Activated naive CD8-positive, alpha-beta T cell (primary cell): ENCODE measurements around the gene FAM83C.

Experiments
- H3K27ac Mint-ChIP-seq: one replicate; pipeline ENCODE4 v1.8.0; 2021; ENCODE audit warnings: mixed read lengths
- H3K27me3 Mint-ChIP-seq: one replicate; pipeline ENCODE4 v1.8.0; 2021; ENCODE audit warnings: mixed read lengths
- H3K36me3 Mint-ChIP-seq: one replicate; pipeline ENCODE4 v1.8.0; 2021; ENCODE audit warnings: mixed read lengths
- H3K4me1 Mint-ChIP-seq: one replicate; pipeline ENCODE4 v1.8.0; 2021; ENCODE audit warnings: low read depth, mixed read lengths
- H3K4me3 Mint-ChIP-seq: one replicate; pipeline ENCODE4 v1.8.0; 2021; ENCODE audit warnings: mild to moderate bottlenecking, mixed read lengths
- H3K9me3 Mint-ChIP-seq: one replicate; pipeline ENCODE4 v1.8.0; 2021; ENCODE audit warnings: low read depth, mixed read lengths

Gene FAM83C

GRCh38 chr20:35307666-35308653 is 15.7 kb upstream of the FAM83C start:
- Mint-ChIP-seq H3K4me1 (peaks cover 45% of the 10 kb centered on the region), H3K4me3 (no peak overlapping the region), H3K27ac (peak overlapping the region; percentile 97), H3K9me3 (no peaks in the 10 kb centered on the region), H3K36me3 (peaks cover 2% of the 10 kb centered on the region), H3K27me3 (no peaks in the 10 kb centered on the region)

DNA sequence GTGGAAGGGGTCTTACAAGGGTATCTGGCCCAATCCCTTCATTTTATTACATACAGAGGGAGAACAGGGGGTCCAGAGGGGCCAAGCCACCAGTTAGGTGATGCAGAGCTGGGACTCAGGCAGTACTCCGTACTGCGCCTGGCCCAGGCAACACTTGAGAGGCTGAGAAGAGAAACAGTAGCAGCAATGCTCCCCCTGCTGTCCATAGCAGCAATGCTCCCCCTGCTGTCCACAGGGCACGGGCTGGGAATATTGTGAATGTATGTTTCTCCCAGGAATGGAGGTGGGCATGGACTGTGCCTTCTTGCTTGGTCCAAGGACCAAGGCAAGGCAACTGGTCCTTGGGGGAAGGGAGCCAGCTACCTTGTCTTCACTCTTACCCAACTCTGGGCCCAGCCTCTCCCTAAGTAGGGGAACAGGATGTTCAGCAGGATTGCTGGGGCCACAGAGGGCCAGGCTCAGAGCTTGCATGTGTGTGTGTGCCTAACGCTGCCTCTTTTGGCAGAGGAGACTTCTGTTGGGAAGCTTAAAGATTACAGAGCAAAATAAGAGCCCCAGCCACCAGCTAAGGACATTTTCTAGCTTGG is 14.8 kb upstream of the FAM83C start:
- Mint-ChIP-seq H3K4me3 (no peak overlapping the region), H3K27ac (peak overlapping the region; percentile 97), H3K9me3 (no peaks in the 10 kb centered on the region), H3K27me3 (no peaks in the 10 kb centered on the region), H3K4me1 (peaks cover 37% of the 10 kb centered on the region), H3K36me3 (peaks cover 2% of the 10 kb centered on the region)

DNA sequence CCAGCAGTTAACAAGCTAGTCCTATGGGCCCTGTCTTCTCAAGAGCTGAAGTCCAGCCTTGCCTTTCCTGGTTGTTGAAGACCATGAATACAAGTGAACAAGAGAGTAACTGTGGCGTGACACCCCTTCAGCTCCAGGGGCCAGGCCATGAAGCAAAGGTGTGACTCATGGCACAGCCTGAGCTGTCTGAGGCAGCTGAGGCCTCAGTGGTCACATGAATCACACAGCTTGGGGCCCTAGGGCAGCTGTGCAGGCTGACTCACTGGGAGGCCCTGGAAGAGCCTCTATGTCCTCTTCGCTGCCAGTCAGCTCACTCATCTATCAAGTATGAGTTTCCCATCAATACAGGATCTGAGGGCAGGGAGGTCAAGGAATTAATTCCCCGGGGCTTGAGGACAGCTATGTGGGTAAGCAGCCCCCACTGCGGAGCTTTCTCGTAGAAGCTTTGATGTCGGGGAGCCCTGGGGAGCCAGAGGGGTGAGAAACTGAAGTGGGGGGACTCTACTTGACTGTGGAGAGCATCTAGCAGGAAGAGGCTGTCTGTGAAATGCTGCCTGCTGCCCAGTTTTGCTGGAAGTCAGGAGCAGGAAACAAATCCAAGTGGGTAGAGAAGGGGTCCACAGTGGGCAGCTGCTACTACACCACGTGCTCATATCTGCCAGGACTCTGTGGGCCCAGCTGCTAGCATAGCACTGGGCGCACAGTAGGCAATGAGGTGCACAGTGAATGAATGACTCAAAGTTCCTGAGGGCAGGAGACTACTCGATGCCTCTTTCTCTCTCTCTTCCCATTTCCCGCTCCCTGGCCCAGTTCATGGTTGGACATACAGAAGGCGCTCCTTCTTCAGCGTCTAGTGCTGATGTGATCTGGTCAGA is 13.7 kb upstream of the FAM83C start:
- Mint-ChIP-seq H3K27ac (peak overlapping the region; percentile 97), H3K4me3 (peak overlapping the region; percentile 74)

DNA sequence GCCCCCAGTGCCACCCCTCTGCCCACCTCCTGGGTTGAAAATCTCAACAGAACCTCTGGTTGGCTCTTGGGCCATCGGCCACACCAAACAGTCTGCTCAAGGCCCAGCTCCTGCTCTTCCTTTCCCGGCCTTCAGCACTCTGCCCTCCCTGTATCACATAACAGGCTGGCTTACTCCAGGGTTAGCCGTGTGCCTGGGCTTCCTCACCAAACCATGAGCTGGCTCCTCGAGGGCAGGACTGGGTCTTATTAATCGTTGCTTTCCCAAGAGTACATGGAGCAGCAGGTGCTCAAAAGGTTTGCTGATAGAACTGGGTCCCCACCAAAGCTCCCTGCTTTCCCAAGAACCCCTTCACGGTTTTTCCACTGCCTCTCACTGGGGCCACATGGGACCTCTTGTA is 12.7 kb upstream of the FAM83C start:
- Mint-ChIP-seq H3K9me3 (no peaks in the 10 kb centered on the region), H3K4me1 (peaks cover 31% of the 10 kb centered on the region), H3K27me3 (no peaks in the 10 kb centered on the region), H3K4me3 (no peak overlapping the region), H3K36me3 (peaks cover 2% of the 10 kb centered on the region), H3K27ac (peak overlapping the region; percentile 97)

More for the DNA sequence above, 13.7 kb upstream of the FAM83C start:
- Mint-ChIP-seq H3K27me3 (no peaks in the 10 kb centered on the region), H3K9me3 (no peaks in the 10 kb centered on the region), H3K4me1 (peaks cover 31% of the 10 kb centered on the region), H3K36me3 (peaks cover 2% of the 10 kb centered on the region)

- Mint-ChIP-seq H3K4me3 (no peak overlapping the region), H3K4me1 (peaks cover 31% of the 10 kb centered on the region), H3K27me3 (no peaks in the 10 kb centered on the region), H3K36me3 (peaks cover 2% of the 10 kb centered on the region), H3K27ac (peak overlapping the region; percentile 97), H3K9me3 (no peaks in the 10 kb centered on the region)
These were observed 11.7 kb upstream of the FAM83C start for GRCh38 chr20:35303735-35304491.

GRCh38 chr20:35303382-35303734 is 11.1 kb upstream of the FAM83C start:
- Mint-ChIP-seq H3K4me1 (peaks cover 31% of the 10 kb centered on the region), H3K27ac (no peak overlapping the region), H3K36me3 (peaks cover 2% of the 10 kb centered on the region), H3K9me3 (no peaks in the 10 kb centered on the region), H3K4me3 (no peak overlapping the region), H3K27me3 (no peaks in the 10 kb centered on the region)

DNA sequence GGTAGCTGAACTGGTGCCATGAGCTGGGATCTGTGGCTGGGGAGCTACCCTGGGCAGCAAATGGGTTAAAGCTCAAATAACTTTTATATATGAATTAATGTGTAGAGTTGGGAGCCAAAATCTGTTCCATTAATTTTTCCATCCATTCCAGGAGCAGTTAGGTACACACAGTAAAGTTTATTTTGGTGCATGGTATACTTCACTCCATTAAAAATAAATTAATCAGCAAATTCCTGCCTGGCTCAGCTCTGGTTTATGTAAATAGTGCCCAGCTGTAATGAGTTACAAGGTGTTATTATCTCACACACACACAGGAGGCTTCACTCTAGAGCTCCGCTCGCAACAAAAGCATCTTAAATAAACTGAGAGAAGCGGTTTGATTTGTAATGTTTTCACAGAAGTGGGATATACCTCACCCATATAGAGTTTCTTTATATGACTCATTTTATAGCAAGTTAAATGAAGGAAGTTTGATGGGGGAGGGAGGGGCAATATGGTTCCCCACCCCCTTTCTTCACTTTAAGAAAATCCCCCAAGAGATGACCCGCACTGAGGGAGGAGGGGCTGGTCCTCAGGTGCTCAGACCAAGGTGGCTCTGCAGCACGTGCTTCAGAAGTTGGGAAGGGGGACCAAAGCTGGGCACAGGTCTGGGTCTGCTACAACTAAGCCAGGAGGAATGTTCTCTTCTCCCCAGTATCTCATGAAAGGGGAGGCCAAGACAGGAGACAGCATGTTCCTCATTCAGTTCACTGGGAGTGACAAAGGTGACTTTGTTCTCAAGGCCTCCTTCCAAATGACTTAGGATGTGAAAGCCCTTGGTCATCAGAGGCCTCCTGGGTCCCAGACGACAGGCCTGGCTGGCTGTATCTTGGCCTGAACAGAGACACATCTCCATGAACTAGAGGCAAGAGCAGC is 10.5 kb upstream of the FAM83C start:
- Mint-ChIP-seq H3K27me3 (no peaks in the 10 kb centered on the region), H3K9me3 (no peaks in the 10 kb centered on the region), H3K36me3 (peaks cover 2% of the 10 kb centered on the region), H3K4me1 (peaks cover 31% of the 10 kb centered on the region), H3K27ac (no peak overlapping the region), H3K4me3 (no peak overlapping the region)

DNA sequence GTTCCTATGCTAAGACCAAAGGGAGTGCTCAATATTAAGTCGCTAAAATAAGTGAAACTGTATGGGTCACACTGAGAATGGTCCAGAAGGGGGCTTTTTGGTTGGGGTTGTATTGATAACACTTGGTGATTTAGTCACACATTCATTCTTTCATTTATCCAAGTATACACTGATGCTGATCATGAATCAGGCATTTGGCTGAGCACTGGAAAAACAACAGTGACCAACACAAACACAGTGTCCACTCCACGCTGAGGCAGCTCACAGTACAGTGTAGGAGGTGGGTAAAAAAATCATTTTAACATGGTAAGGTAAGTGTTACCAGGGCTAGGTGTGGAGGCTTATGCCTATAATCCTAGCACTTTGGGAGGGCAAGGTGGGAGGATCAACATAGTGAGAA is 9.2 kb upstream of the FAM83C start:
- no peak overlapping the region for H3K4me3 Mint-ChIP-seq
- H3K36me3 Mint-ChIP-seq = peaks cover 2% of the 10 kb centered on the region
- peak overlapping the region; percentile 29 for H3K27ac Mint-ChIP-seq
- peaks cover 25% of the 10 kb centered on the region for H3K4me1 Mint-ChIP-seq
- no peaks in the 10 kb centered on the region for H3K27me3 Mint-ChIP-seq
- no peaks in the 10 kb centered on the region for H3K9me3 Mint-ChIP-seq

DNA sequence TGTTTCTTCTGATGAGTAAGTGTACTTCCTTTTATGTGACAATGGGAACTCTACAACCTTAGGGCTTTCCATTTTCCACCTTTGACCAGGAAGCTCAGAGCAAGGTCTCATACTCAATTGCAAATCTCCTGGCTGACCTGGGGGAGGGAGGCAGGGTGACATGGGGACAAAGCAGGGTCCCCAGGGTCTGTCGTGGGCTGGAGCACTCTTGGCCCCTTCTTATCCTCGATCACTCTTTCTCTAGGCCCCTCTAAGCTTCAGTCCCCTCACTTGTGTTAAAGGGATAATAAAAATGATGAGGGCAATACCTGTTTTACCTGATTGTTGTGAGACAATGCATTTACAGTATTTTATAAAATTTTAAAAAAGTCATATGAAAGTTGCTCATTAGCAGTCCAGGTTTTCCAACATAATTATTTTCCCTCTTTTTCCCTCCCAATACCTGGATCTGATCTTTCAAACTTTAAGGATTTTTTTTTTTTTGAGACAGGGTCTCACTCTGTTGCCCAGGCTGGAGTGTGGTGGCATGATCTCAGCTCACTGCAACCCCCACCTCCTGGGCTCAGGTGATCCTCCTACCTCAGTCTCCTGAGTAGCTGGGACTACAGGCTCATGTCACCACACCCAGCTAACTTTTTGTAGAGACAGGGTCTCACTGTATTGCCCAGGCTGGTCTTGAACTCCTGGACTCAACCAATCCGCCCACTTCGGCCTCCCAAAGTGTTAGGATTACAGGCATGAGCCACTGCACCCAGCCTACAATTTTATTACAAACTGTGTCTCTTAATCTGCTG is 8.4 kb upstream of the FAM83C start:
- Mint-ChIP-seq H3K4me3 (no peak overlapping the region), H3K9me3 (no peaks in the 10 kb centered on the region), H3K27me3 (no peaks in the 10 kb centered on the region), H3K36me3 (no peaks in the 10 kb centered on the region), H3K27ac (no peak overlapping the region), H3K4me1 (peaks cover 17% of the 10 kb centered on the region)

- Mint-ChIP-seq H3K4me1 (peaks cover 12% of the 10 kb centered on the region), H3K27ac (peak overlapping the region; percentile 29), H3K27me3 (no peaks in the 10 kb centered on the region), H3K4me3 (no peak overlapping the region), H3K9me3 (no peaks in the 10 kb centered on the region), H3K36me3 (no peaks in the 10 kb centered on the region)
These were observed 7.6 kb upstream of the FAM83C start for GRCh38 chr20:35299780-35300179.

- H3K4me3 Mint-ChIP-seq = no peak overlapping the region
These were observed 6.0 kb upstream of the FAM83C start for GRCh38 chr20:35298264-35298663.

GRCh38 chr20:35297740-35298139 is 5.5 kb upstream of the FAM83C start:
- H3K27ac Mint-ChIP-seq = no peak overlapping the region
- H3K4me3 Mint-ChIP-seq = no peak overlapping the region
- no peaks in the 10 kb centered on the region for H3K27me3 Mint-ChIP-seq
- H3K36me3 Mint-ChIP-seq = no peaks in the 10 kb centered on the region
- H3K4me1 Mint-ChIP-seq = no peaks in the 10 kb centered on the region
- H3K9me3 Mint-ChIP-seq = no peaks in the 10 kb centered on the region

More at GRCh38 chr20:35298264-35298663, 6.0 kb upstream of the FAM83C start:
- H3K36me3 Mint-ChIP-seq = no peaks in the 10 kb centered on the region
- no peaks in the 10 kb centered on the region for H3K9me3 Mint-ChIP-seq
- no peaks in the 10 kb centered on the region for H3K27me3 Mint-ChIP-seq
- no peak overlapping the region for H3K27ac Mint-ChIP-seq
- H3K4me1 Mint-ChIP-seq = no peaks in the 10 kb centered on the region

- Mint-ChIP-seq H3K4me1 (no peaks in the 10 kb centered on the region), H3K4me3 (no peak overlapping the region), H3K27ac (no peak overlapping the region), H3K9me3 (no peaks in the 10 kb centered on the region), H3K36me3 (no peaks in the 10 kb centered on the region), H3K27me3 (no peaks in the 10 kb centered on the region)
These were observed 4.9 kb upstream of the FAM83C start for GRCh38 chr20:35297155-35297554.
